Lung microvascular endothelial cell (primary cell): ENCODE results near the gene FAM204A. TPM values are rescaled to one million over a fixed set of nuclear protein-coding genes. Genes with fewer than 3 reads are reported as not detected.
A peak's percentile ranks its signal among the peaks of the same experiment; 100 is the strongest.

ENCODE experiments used
- DNase-seq, 2 donors: peaks; one replicate each; pipeline versions ENCODE4 v3.0.0 to v3.0.0-alpha.2; 2010; ENCODE audit warnings: low read depth in 2 of 2
- total RNA-seq: library from RNA; depleted of rRNA; stranded (reverse); fragments of >200 nt; gene quantifications from 2 replicates; pipeline ENCODE4 v1.2.1, GENCODE V29; 2014

The FAM204A gene
- total RNA-seq, 1 donor from 2014 or later: 28.0 TPM

GRCh38 chr10:118332236-118332635 is 9.9 kb downstream of the FAM204A start:
- DNase-seq: no peak

GRCh38 chr10:118330295-118331076 is 11.6 kb downstream of the FAM204A start:
- DNase-seq: no peak

GRCh38 chr10:118324140-118324539 is 18.0 kb downstream of the FAM204A start:
- DNase-seq: no peak

- DNase-seq: peak in 1 of 2 donors; percentile 45
Observed at GRCh38 chr10:118321724-118322575, 20.2 kb downstream of the FAM204A start.

- DNase-seq: no peak
Observed at GRCh38 chr10:118315629-118316028, 26.5 kb downstream of the FAM204A start.

GRCh38 chr10:118314882-118315281 is 27.2 kb downstream of the FAM204A start:
- no peak for DNase-seq

- DNase-seq: no peak
Observed at GRCh38 chr10:118311505-118311904, 30.6 kb downstream of the FAM204A start.

- no peak for DNase-seq
Observed at GRCh38 chr10:118310822-118311221, 31.3 kb downstream of the FAM204A start.

GRCh38 chr10:118309911-118310310 is 32.2 kb downstream of the FAM204A start:
- no peak for DNase-seq

- no peak for DNase-seq
Observed at GRCh38 chr10:118308664-118309063, 33.5 kb downstream of the FAM204A start.

GRCh38 chr10:118307859-118308258 is 34.3 kb downstream of the FAM204A start:
- DNase-seq: no peak

GRCh38 chr10:118307220-118307619 is 34.9 kb downstream of the FAM204A start:
- DNase-seq: no peak

- DNase-seq: no peak
Observed at GRCh38 chr10:118305730-118306129, 36.4 kb downstream of the FAM204A start.

GRCh38 chr10:118304521-118304920 is 37.6 kb downstream of the FAM204A start:
- DNase-seq: no peak

GRCh38 chr10:118301211-118301610 is 40.9 kb downstream of the FAM204A start:
- DNase-seq: no peak

- no peak for DNase-seq
Observed at GRCh38 chr10:118300320-118300719, 41.8 kb downstream of the FAM204A start.

GRCh38 chr10:118298787-118299186 is 43.3 kb downstream of the FAM204A start:
- DNase-seq: peak in 1 of 2 donors; percentile 2

- no peak for DNase-seq
Observed at GRCh38 chr10:118291122-118291521, 51.0 kb downstream of the FAM204A start.

GRCh38 chr10:118290471-118290995 is 51.6 kb downstream of the FAM204A start:
- no peak for DNase-seq

GRCh38 chr10:118287076-118287806 is 54.9 kb downstream of the FAM204A start:
- no peak for DNase-seq

GRCh38 chr10:118286051-118286838 is 55.9 kb downstream of the FAM204A start:
- no peak for DNase-seq
